ENCODE measurements around the gene TBC1D23.
"Not testable (repeated sequence)": the region's sequence is repeated elsewhere in the genome, so short reads cannot be mapped to it uniquely, and the experiment has no call there.

DNA sequence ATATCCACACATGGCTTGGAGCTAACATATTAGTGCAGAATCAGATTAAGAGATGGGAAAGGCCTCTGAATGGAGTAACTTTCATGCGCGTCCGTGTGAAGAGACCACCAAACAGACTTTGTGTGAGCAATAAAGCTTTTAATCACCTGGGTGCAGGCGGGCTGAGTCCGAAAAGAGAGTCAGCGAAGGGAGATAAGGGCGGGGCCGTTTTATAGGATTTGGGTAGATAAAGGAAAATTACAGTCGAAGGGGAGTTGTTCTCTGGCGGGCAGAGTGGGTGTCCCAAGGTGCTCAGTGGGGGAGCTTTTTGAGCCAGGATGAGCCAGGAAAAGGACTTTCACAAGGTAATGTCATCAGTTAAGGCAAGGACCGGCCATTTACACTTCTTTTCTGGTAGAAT lies 2.1 kb downstream of the TBC1D23 start:
- TF ChIP-seq, protein P1, sequence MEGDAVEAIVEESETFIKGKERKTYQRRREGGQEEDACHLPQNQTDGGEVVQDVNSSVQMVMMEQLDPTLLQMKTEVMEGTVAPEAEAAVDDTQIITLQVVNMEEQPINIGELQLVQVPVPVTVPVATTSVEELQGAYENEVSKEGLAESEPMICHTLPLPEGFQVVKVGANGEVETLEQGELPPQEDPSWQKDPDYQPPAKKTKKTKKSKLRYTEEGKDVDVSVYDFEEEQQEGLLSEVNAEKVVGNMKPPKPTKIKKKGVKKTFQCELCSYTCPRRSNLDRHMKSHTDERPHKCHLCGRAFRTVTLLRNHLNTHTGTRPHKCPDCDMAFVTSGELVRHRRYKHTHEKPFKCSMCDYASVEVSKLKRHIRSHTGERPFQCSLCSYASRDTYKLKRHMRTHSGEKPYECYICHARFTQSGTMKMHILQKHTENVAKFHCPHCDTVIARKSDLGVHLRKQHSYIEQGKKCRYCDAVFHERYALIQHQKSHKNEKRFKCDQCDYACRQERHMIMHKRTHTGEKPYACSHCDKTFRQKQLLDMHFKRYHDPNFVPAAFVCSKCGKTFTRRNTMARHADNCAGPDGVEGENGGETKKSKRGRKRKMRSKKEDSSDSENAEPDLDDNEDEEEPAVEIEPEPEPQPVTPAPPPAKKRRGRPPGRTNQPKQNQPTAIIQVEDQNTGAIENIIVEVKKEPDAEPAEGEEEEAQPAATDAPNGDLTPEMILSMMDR (IDR thresholded peaks at IDR 0.05; ENCODE audit: poor library complexity) = not testable (repeated sequence)
- TF ChIP-seq EZH2 (IDR thresholded peaks at IDR 0.05; ENCODE audit: borderline replicate concordance) = not testable (repeated sequence)
